Activated CD8-positive, alpha-beta T cell treated with anti-CD3 and anti-CD28 coated beads for 36 hours (primary cell): Measurements from ENCODE around the gene ZC3HAV1. TPM values are rescaled to one million over a fixed set of nuclear protein-coding genes. Genes with fewer than 3 reads are reported as not detected.

ENCODE experiments used
- ATAC-seq: fragments of 200-7000 bp; cut with Tn5 transposase; one replicate; pipeline ENCODE4 v1.10.0; 2021; ENCODE audit warnings: mild to moderate bottlenecking, moderate library complexity
- CTCF ChIA-PET: fragments of 350-600 bp; sonication (Branson Sonifier 250); formaldehyde crosslinking; loops from one replicate; lab custom pipeline; 2021; ENCODE audit warnings: antibody characterized with exemption; lab: Charles Lee
- POLR2A ChIA-PET: fragments of 350-600 bp; sonication (Branson Sonifier 250); formaldehyde crosslinking; loops from one replicate; lab custom pipeline; 2021; ENCODE audit warnings: antibody characterized with exemption; lab: Charles Lee
- DNase-seq: peaks from one replicate; pipeline ENCODE4 v3.0.0-alpha.2; 2020
- H3K27ac Mint-ChIP-seq: one replicate; pipeline ENCODE4 v1.8.0; 2021; ENCODE audit warnings: mild to moderate bottlenecking, mixed read lengths
- H3K27me3 Mint-ChIP-seq: one replicate; pipeline ENCODE4 v1.8.0; 2021; ENCODE audit warnings: mixed read lengths
- H3K36me3 Mint-ChIP-seq: one replicate; pipeline ENCODE4 v1.8.0; 2021; ENCODE audit warnings: low read depth, mixed read lengths
- H3K4me1 Mint-ChIP-seq: one replicate; pipeline ENCODE4 v1.8.0; 2021; ENCODE audit warnings: low read depth, mixed read lengths
- H3K4me3 Mint-ChIP-seq: one replicate; pipeline ENCODE4 v1.8.0; 2021; ENCODE audit warnings: mild to moderate bottlenecking, moderate library complexity, mixed read lengths
- H3K9me3 Mint-ChIP-seq: one replicate; pipeline ENCODE4 v1.8.0; 2021; ENCODE audit warnings: mixed read lengths
- intact Hi-C: fragments of 100-400 bp; cut with micrococcal nuclease; formaldehyde crosslinking; loops from one replicate; pipeline ENCODE4 v1.10.0; 2022
- total RNA-seq, 2 experiments: library from RNA; stranded (reverse); gene quantifications; one replicate each; pipeline ENCODE4 v1.2.3, GENCODE V29; 2021
- TF ChIP-seq, protein P1 (sequence below): fragments of 200-600 bp; IDR thresholded peaks from one replicate; pipeline ENCODE4 v1.8.0; 2022; ENCODE audit warnings: antibody characterized with exemption, mild to moderate bottlenecking

The ZC3HAV1 gene
- total RNA-seq, 2 experiments from 2014 or later: 125 to 128 TPM

DNA sequence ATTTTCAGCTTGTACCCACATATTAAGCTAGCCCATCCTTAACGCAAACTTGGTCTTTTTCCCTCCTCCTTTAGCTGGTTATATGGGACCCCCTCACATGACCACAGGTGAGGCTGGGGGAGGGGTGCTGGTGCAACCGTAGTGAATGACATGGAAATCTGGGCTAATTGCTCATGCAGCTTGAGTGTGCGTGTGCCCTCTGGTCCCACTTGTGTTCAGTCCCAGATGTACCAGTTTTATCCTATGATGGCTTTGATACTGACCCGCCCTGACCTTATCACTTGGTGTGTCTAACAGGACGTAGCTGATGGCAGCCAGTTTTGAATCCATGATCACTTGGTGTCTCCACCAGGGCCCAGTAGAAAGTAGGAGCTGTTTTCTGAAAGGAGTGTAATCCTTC is 5.1 kb upstream of the ZC3HAV1 start:
- H3K27me3 Mint-ChIP-seq: no peaks in the 10 kb centered on the region
- POLR2A ChIA-PET: interaction anchor here (0.6 to 3.6 kb wide), 6 partner anchors 9 to 40 kb away, joined by 3 to 9 read pairs (median 4); no protein-coding TSS in a partner anchor
- TF ChIP-seq, protein P1, sequence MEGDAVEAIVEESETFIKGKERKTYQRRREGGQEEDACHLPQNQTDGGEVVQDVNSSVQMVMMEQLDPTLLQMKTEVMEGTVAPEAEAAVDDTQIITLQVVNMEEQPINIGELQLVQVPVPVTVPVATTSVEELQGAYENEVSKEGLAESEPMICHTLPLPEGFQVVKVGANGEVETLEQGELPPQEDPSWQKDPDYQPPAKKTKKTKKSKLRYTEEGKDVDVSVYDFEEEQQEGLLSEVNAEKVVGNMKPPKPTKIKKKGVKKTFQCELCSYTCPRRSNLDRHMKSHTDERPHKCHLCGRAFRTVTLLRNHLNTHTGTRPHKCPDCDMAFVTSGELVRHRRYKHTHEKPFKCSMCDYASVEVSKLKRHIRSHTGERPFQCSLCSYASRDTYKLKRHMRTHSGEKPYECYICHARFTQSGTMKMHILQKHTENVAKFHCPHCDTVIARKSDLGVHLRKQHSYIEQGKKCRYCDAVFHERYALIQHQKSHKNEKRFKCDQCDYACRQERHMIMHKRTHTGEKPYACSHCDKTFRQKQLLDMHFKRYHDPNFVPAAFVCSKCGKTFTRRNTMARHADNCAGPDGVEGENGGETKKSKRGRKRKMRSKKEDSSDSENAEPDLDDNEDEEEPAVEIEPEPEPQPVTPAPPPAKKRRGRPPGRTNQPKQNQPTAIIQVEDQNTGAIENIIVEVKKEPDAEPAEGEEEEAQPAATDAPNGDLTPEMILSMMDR: no peak
- peaks cover 68% of the 10 kb centered on the region for H3K4me1 Mint-ChIP-seq
- H3K27ac Mint-ChIP-seq: no peak overlapping the region
- CTCF ChIA-PET: interaction anchor here (0.7 to 2.1 kb wide), 5 partner anchors 12 to 39 kb away, joined by 3 to 8 read pairs (median 4); no protein-coding TSS in a partner anchor
- intact Hi-C loops: no loop called here
- DNase-seq (no peak), ATAC-seq (no peak)
- no peak overlapping the region for H3K4me3 Mint-ChIP-seq
- peaks cover 3% of the 10 kb centered on the region for H3K36me3 Mint-ChIP-seq
- H3K9me3 Mint-ChIP-seq: no peaks in the 10 kb centered on the region

DNA sequence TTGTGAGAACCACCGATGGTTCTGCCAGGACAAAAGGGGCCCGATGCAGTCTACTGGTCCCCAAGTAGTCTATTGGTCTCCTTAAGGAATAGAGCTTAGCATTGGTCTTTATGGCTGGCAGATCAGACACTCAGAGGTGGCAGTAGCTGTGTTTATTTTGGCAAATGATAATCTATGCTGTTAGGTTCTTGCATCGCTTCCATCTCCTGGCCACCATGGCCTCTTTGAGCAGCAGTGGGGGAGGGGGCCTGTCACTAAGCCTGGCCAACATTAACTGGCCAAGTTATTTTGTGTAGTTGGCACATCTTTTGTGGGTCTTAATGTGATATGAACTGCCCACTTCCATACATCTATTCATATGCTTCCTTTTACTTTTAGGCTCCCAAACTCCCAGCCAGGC is 4.5 kb upstream of the ZC3HAV1 start:
- H3K4me1 Mint-ChIP-seq: peaks cover 62% of the 10 kb centered on the region
- DNase-seq: no peak
- POLR2A ChIA-PET: interaction anchor here (0.6 to 3.6 kb wide), 5 partner anchors 10 to 39 kb away, joined by 3 to 9 read pairs (median 4); no protein-coding TSS in a partner anchor
- intact Hi-C loops: no loop called here
- CTCF ChIA-PET: interaction anchor here (1.1 to 2.1 kb wide), 2 partner anchors 20 to 39 kb away, joined by 3 to 8 read pairs; no protein-coding TSS in a partner anchor
- H3K36me3 Mint-ChIP-seq: peaks cover 8% of the 10 kb centered on the region
- no peak for ATAC-seq
- H3K9me3 Mint-ChIP-seq: no peaks in the 10 kb centered on the region
- H3K27ac Mint-ChIP-seq: no peak overlapping the region
- no peak overlapping the region for H3K4me3 Mint-ChIP-seq
- TF ChIP-seq, protein P1: no peak
- no peaks in the 10 kb centered on the region for H3K27me3 Mint-ChIP-seq

DNA sequence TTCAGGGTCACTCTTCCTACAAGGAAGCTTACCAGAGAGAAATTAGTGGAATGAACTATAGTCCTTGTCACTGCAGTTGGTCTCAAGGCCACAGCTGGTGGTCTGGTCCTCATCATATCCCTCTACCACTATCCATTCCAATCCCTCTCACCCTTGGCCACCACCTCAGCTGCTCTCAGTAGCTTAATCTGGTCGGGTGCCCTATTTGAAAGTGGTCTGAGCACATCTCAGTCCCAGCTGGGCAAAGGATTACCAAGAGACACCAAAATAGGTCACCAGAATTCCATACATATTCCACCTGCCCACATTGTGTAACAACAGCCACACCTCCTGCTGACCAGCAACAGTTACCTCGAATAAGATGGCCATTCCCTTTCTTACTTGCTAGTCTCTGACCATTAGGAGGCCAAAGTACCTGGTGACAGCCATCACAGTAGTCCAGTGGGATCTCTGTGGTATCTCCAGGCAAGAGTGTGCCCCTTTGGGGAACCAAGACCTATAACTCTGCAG is 3.3 kb upstream of the ZC3HAV1 start:
- intact Hi-C loops: no loop called here
- ATAC-seq: no peak
- Mint-ChIP-seq H3K36me3 (peaks cover 17% of the 10 kb centered on the region), H3K27me3 (no peaks in the 10 kb centered on the region), H3K4me3 (no peak overlapping the region), H3K4me1 (peaks cover 50% of the 10 kb centered on the region), H3K27ac (peak overlapping the region; percentile 96), H3K9me3 (no peaks in the 10 kb centered on the region)
- ChIA-PET POLR2A (interaction anchor here (0.9 to 3.6 kb wide), 5 partner anchors 9 to 22 kb away, joined by 3 to 17 read pairs (median 8); no protein-coding TSS in a partner anchor), CTCF (interaction anchor here (0.7 to 1.5 kb wide), 2 partner anchors 11 to 38 kb away, joined by 3 to 6 read pairs; no protein-coding TSS in a partner anchor)
- TF ChIP-seq, protein P1: no peak
- DNase-seq: no peak

DNA sequence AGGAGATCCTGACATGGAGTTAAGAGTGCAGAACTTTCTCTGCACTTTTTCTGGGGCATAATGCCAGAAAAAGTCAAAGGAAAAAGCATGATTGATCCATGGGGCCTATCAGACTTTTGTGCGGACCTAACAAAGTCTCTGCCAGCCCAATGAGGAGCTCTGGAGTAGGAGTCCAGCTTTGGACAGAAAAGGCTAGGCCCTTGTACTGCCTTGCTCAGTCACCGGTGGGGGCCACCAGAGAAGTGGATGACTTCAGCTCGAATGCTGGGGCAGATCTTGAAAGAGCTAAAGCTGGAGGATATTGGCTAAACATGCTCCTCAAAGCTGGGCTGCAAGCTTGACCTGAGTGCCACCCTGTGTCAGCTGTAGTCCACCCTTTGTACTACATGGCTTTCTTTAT is 2.8 kb upstream of the ZC3HAV1 start:
- Mint-ChIP-seq H3K36me3 (peaks cover 22% of the 10 kb centered on the region), H3K9me3 (no peaks in the 10 kb centered on the region), H3K4me3 (no peak overlapping the region), H3K4me1 (peaks cover 45% of the 10 kb centered on the region), H3K27ac (peak overlapping the region; percentile 96), H3K27me3 (no peaks in the 10 kb centered on the region)
- ATAC-seq (no peak), DNase-seq (peak; percentile 32)
- TF ChIP-seq, protein P1: no peak
- intact Hi-C loops: no loop called here
- POLR2A ChIA-PET: interaction anchor here (0.6 to 3.6 kb wide), 7 partner anchors 8 to 248 kb away, joined by 3 to 17 read pairs (median 5); partner anchors contain the start of gene LUC7L2
- CTCF ChIA-PET: interaction anchor here (0.7 to 1.5 kb wide), 2 partner anchors 12 to 37 kb away, joined by 3 to 6 read pairs; no protein-coding TSS in a partner anchor

DNA sequence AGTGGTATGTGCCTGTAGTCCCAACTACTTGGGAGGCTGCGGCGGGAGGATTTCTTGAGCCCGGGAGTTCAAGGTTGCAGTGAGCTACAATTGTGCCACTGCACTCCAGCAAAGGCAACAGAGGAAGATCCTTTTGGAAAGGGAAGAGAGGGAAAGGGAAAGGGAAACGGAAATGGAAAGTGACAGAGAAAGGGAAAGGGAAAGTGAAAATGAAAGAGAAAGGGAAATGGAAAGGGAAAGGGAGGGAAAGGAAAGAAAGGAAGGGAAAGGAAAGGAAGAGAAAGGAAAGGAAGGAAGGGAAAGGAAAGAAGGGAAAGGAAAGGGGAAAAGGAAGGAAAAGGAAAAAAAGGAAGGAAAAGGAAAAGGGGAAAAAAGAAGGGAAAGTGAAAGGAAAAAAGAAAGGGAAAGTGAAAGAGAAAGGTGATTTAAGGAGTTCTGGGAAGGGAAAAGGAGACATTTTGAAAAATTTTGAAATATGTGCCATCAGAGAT is 2.3 kb upstream of the ZC3HAV1 start:
- H3K4me3 Mint-ChIP-seq: peak overlapping the region; percentile 85
- intact Hi-C loops: no loop called here
- CTCF ChIA-PET: interaction anchor here (1.5 kb wide), 1 partner anchor 37 kb away, joined by 6 read pairs; no protein-coding TSS in a partner anchor

More for the DNA sequence above, 2.3 kb upstream of the ZC3HAV1 start:
- no peak for ATAC-seq
- Mint-ChIP-seq H3K36me3 (peaks cover 26% of the 10 kb centered on the region), H3K9me3 (no peaks in the 10 kb centered on the region), H3K27ac (peak overlapping the region; percentile 96), H3K27me3 (no peaks in the 10 kb centered on the region), H3K4me1 (peaks cover 41% of the 10 kb centered on the region)
- TF ChIP-seq, protein P1: no peak
- POLR2A ChIA-PET: interaction anchor here (0.6 to 3.6 kb wide), 7 partner anchors 8 to 248 kb away, joined by 3 to 17 read pairs (median 5); partner anchors contain the start of gene LUC7L2
- DNase-seq: no peak
